HG03558 (cell line): Measurements from ENCODE around the gene MYH7B.

Experiments used
- ATAC-seq: cut with Tn5 transposase; IDR thresholded peaks from one replicate; pipeline ENCODE4 v1.9.1; 2021; ENCODE audit warnings: moderate number of reproducible peaks; ENCODE audit not compliant: unreplicated experiment; ENCODE audit errors: extremely low read depth

Gene MYH7B

DNA sequence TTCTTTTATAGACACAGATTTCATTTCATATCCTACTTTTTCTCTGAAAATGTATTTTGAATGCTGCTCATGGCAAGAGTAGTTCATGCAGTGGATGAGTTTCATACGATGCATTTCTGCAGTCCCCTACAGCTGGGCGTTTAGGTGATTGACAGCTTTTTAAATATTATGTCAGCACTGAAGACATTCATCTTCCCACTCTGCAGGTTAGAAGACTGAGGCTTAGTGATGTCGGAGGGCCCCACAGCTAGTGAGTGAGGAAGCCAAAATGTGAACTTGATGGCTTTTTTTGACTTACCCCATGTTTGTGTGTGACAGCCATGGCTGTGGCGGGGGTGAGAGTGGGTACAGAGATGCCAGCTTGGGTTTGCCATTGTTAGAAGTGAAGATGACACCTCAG is 33.5 kb downstream of the MYH7B start:
- ATAC-seq, result no peak

DNA sequence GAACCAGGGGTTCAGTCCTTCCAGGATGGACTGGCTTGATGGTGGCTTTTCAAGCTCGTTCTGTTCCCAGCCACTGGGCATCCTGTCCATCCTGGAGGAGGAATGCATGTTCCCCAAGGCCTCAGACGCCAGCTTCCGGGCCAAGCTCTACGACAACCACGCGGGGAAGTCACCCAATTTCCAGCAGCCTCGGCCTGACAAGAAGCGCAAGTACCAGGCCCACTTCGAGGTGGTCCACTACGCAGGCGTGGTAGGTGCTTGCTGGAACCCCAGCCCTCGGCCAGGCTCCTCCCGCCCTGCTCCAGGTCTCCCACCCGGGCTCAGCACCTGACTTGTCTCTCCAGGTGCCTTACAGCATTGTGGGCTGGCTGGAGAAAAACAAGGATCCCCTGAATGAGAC is 34.0 kb downstream of the MYH7B start:
- ATAC-seq, result no peak

GRCh38 chr20:34990231-34990630 is 34.6 kb downstream of the MYH7B start:
- ATAC-seq, result no peak

GRCh38 chr20:34990661-34991214 is 35.1 kb downstream of the MYH7B start:
- ATAC-seq, result no peak

DNA sequence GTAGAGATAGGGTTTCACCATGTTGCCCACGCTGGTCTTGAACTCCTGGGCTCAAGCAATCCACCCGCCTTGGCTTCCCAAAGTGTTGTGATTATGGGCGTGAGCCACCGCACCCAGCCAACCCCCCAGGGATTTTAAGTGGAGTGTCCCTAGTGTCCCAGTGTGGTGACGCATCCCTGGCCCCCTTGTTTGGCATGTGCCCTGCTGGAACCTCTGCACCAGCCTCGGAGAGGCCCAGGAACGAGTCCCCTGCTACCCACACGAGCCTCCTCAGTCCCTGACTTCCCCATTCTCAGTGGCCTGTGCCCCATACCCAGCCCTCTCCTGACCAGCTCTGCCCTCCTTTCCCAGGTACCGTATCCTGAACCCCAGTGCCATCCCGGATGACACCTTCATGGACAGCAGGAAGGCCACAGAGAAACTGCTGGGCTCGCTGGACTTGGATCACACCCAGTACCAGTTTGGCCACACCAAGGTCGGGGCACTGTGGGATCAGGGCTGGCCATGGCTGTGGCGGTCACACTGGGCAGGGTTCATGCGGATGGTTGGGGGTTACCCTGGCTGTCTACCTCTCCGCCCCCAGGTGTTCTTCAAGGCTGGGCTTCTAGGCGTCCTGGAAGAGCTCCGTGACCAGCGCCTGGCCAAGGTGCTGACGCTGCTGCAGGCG is 37.2 kb downstream of the MYH7B start:
- ATAC-seq, result no peak

- no peak for ATAC-seq
Measured at GRCh38 chr20:34993941-34994508, 38.4 kb downstream of the MYH7B start.

- no peak for ATAC-seq
Measured at GRCh38 chr20:34994509-34995131, 39.0 kb downstream of the MYH7B start.

GRCh38 chr20:34995192-34995591 is 39.5 kb downstream of the MYH7B start:
- no peak for ATAC-seq

DNA sequence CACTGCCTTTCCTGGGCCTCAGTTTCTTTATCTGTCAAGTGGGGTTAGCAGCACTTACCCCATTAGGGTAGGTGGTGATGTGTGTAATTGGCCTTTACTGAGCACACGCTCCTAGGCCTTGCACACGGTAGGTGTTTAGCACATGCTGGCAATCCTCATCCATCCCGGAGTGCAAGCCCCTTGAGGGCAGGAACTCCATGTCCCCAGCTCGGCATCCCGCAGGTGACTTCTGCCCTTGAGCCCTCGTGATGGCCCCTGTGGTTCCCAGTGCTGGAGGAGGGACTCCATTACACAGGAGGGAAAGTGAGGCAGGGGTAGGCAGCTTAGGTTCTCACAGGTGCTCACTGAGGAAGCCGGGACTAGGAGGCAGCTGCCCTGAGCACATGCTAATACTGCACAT is 40.0 kb downstream of the MYH7B start:
- ATAC-seq, result no peak

DNA sequence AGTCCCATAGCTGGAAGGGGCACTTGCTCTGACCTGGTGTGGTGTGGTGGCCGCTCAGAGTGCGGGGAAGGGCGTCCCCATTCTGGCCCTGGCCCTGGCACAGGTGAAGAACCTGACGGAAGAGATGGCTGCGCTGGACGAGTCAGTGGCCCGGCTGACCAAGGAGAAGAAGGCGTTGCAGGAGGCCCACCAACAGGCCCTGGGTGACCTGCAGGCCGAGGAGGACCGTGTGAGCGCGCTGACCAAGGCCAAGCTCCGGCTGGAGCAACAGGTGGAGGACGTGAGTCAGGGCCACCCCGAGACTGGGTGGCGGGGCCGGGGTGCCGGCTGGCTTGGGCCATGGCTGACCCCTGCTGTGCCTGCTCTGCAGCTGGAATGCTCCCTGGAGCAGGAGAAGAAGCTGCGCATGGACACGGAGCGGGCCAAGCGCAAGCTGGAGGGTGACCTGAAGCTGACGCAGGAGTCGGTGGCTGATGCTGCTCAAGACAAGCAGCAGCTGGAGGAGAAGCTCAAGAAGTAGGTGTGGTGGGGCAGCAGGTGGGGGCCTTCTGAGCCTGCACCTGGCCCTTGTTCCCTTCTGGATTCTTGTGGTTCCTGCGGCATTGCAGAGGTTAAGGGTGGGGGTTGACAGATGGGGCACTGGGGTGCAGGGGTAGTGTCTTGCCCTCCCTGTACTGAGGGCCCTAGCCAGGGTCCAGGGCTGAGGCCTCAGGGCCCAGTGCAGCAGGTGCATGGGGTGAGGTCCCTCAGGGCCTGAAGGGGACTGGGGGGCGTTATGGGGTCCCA is 40.8 kb downstream of the MYH7B start:
- no peak for ATAC-seq

DNA sequence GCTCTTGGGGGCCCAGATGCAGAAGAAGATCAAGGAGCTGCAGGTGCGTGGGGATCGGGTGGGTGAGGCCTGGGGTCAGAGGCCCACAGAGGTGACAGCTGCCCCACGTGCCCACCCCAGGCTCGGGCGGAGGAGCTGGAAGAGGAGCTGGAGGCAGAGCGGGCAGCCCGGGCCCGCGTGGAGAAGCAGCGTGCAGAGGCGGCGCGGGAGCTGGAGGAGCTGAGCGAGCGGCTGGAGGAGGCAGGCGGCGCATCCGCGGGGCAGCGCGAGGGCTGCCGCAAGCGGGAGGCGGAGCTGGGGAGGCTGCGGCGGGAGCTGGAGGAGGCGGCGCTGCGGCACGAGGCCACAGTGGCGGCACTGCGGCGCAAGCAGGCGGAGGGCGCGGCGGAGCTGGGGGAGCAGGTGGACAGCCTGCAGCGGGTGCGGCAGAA is 41.5 kb downstream of the MYH7B start:
- no peak for ATAC-seq

- no peak for ATAC-seq
Measured at GRCh38 chr20:34997774-34998173, 42.1 kb downstream of the MYH7B start.

GRCh38 chr20:34998331-34998950 is 42.8 kb downstream of the MYH7B start:
- ATAC-seq, result no peak

- no peak for ATAC-seq
Measured at GRCh38 chr20:34999021-34999451, 43.4 kb downstream of the MYH7B start.

GRCh38 chr20:34999782-35000181 is 44.1 kb downstream of the MYH7B start:
- ATAC-seq, result no peak

GRCh38 chr20:35000311-35000921 is 44.7 kb downstream of the MYH7B start:
- no peak for ATAC-seq

GRCh38 chr20:35000922-35001595 is 45.4 kb downstream of the MYH7B start:
- ATAC-seq, result no peak

DNA sequence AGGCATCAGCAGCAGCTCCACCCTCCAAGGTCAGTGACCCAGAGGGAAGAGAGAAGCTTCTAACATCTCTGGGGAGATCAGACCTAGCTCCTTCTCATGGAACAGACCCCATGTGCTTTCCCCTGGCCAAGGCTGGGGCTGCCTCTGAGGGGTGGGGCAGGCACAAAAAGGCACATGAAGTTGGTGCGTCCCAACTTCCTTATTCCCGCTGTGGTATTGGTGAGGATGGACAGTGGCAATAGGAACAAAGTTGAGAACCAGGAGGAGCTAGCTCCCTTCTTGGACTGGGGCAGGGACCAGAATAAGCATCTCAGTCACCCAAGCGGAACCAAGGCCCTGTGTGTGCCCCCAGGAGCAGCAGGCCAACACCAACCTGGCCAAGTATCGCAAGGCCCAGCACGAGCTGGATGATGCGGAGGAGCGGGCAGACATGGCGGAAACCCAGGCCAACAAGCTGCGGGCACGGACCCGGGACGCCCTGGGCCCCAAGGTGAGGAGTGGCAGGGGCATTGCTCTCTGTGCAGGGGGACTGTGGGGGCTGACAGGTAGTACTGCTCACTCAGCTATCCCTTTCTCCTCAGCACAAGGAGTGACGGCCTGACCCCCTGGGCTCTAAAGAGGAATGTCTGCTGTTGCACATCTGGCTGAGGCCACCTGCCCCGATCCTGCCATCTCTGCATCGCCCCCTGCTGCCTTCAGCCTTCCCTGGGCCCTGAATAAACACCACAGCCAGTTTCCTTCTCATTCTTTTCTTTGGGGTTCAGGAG is 46.1 kb downstream of the MYH7B start:
- ATAC-seq, result no peak
